Calu3 (cell line): Measurements from ENCODE around the gene LRP4. TPM values are rescaled to one million over a fixed set of nuclear protein-coding genes. Genes with fewer than 3 reads are reported as not detected.

ENCODE experiments used
- BruUV-seq: library from RNA; stranded (reverse); fragments of 400-500 nt; replicated peaks from 2 replicates; lab custom pipeline; 2021; lab: Mats Ljungman, UMichigan
- CTCF ChIA-PET: fragments of 300-600 bp; sonication (Branson Sonifier 250); formaldehyde crosslinking; loops from one replicate; lab custom pipeline; 2022; ENCODE audit warnings: antibody characterized with exemption; lab: Charles Lee
- DNase-seq: peaks from one replicate; pipeline ENCODE4 v3.0.0; 2022
- H3K27ac Mint-ChIP-seq: one replicate; pipeline ENCODE4 v1.8.0; 2022; ENCODE audit warnings: mixed read lengths; ENCODE audit not compliant: unreplicated experiment
- H3K27me3 Mint-ChIP-seq: one replicate; pipeline ENCODE4 v1.8.0; 2022; ENCODE audit warnings: mixed read lengths; ENCODE audit not compliant: unreplicated experiment
- H3K36me3 Mint-ChIP-seq: one replicate; pipeline ENCODE4 v1.8.0; 2022; ENCODE audit warnings: mild to moderate bottlenecking, moderate library complexity, mixed read lengths; ENCODE audit not compliant: insufficient read depth, unreplicated experiment
- H3K4me1 Mint-ChIP-seq: one replicate; pipeline ENCODE4 v1.8.0; 2022; ENCODE audit warnings: mild to moderate bottlenecking, low read depth, mixed read lengths; ENCODE audit not compliant: unreplicated experiment
- H3K4me3 Mint-ChIP-seq: one replicate; pipeline ENCODE4 v1.8.0; 2022; ENCODE audit warnings: mild to moderate bottlenecking, low read depth, moderate library complexity, mixed read lengths; ENCODE audit not compliant: unreplicated experiment
- H3K9me3 Mint-ChIP-seq: one replicate; pipeline ENCODE4 v1.8.0; 2022; ENCODE audit warnings: low read depth, mixed read lengths; ENCODE audit not compliant: unreplicated experiment
- CTCF ChIP-seq: fragments of 200-600 bp; IDR thresholded peaks from one replicate; pipeline ENCODE4 v1.8.0; 2022; ENCODE audit warnings: antibody characterized with exemption; ENCODE audit not compliant: unreplicated experiment
- intact Hi-C: fragments of 100-400 bp; cut with micrococcal nuclease; formaldehyde crosslinking; loops from one replicate; pipeline ENCODE4 v1.10.0; 2022; ENCODE audit not compliant: unreplicated experiment
- total RNA-seq: library from RNA; stranded (reverse); gene quantifications from 2 replicates; pipeline ENCODE4 v1.2.3, GENCODE V29; 2022

The LRP4 gene
- total RNA-seq, 1 experiment from 2014 or later = 0.80 TPM

GRCh38 chr11:46961041-46961440 is 42.7 kb upstream of the LRP4 start:
- no peak overlapping the region for H3K4me3 Mint-ChIP-seq
- no peaks in the 10 kb centered on the region for H3K27me3 Mint-ChIP-seq
- BruUV-seq = no TSS peak
- no peaks in the 10 kb centered on the region for H3K36me3 Mint-ChIP-seq
- intact Hi-C loops = no loop called here
- no peak overlapping the region for H3K27ac Mint-ChIP-seq
- H3K9me3 Mint-ChIP-seq = peaks cover 3% of the 10 kb centered on the region
- CTCF ChIA-PET = no interaction called here
- peaks cover 7% of the 10 kb centered on the region for H3K4me1 Mint-ChIP-seq
- no peak for DNase-seq
- TF ChIP-seq CTCF = no peak

- no peaks in the 10 kb centered on the region for H3K36me3 Mint-ChIP-seq
- BruUV-seq = no TSS peak
- intact Hi-C loops = no loop called here
Observed at GRCh38 chr11:46958777-46959176, 40.4 kb upstream of the LRP4 start.

GRCh38 chr11:46953093-46953492 is 34.7 kb upstream of the LRP4 start:
- H3K27ac Mint-ChIP-seq = no peak overlapping the region
- no peak for TF ChIP-seq CTCF
- H3K9me3 Mint-ChIP-seq = no peaks in the 10 kb centered on the region
- H3K4me3 Mint-ChIP-seq = no peak overlapping the region
- H3K36me3 Mint-ChIP-seq = no peaks in the 10 kb centered on the region
- no TSS peak for BruUV-seq
- DNase-seq = no peak
- intact Hi-C loops = no loop called here
- CTCF ChIA-PET = no interaction called here
- H3K4me1 Mint-ChIP-seq = no peaks in the 10 kb centered on the region
- H3K27me3 Mint-ChIP-seq = no peaks in the 10 kb centered on the region

More at GRCh38 chr11:46958777-46959176, 40.4 kb upstream of the LRP4 start:
- Mint-ChIP-seq H3K4me1 (no peaks in the 10 kb centered on the region), H3K4me3 (no peak overlapping the region), H3K9me3 (peaks cover 3% of the 10 kb centered on the region), H3K27me3 (no peaks in the 10 kb centered on the region), H3K27ac (no peak overlapping the region)
- CTCF ChIA-PET = no interaction called here
- DNase-seq = no peak
- TF ChIP-seq CTCF = no peak

- no peaks in the 10 kb centered on the region for H3K36me3 Mint-ChIP-seq
- CTCF ChIA-PET = no interaction called here
Observed at GRCh38 chr11:46952553-46952952, 34.2 kb upstream of the LRP4 start.

More at GRCh38 chr11:46952553-46952952, 34.2 kb upstream of the LRP4 start:
- H3K4me3 Mint-ChIP-seq = no peak overlapping the region
- H3K27ac Mint-ChIP-seq = no peak overlapping the region
- no peaks in the 10 kb centered on the region for H3K27me3 Mint-ChIP-seq
- H3K4me1 Mint-ChIP-seq = no peaks in the 10 kb centered on the region
- no peak for TF ChIP-seq CTCF
- BruUV-seq = no TSS peak
- H3K9me3 Mint-ChIP-seq = no peaks in the 10 kb centered on the region
- no peak for DNase-seq
- intact Hi-C loops = no loop called here
